Parathyroid adenoma (tissue), 2 donors: ENCODE results near the gene FURIN.

Experiments
- H2AFZ ChIP-seq: fragments of 300-600 bp; sonication (generic); one replicate; pipeline ENCODE4 v1.7.0; 2017; ENCODE audit warnings: antibody characterized with exemption, mild to moderate bottlenecking
- H3K27ac ChIP-seq: fragments of 300-600 bp; sonication (generic); one replicate; pipeline ENCODE4 v1.7.0; 2017
- H3K27me3 ChIP-seq: fragments of 300-600 bp; sonication (generic); one replicate; pipeline ENCODE4 v1.7.0; 2017; ENCODE audit warnings: low read length; ENCODE audit not compliant: control insufficient read depth, insufficient read depth
- H3K36me3 ChIP-seq: fragments of 300-600 bp; sonication (generic); one replicate; pipeline ENCODE4 v1.7.0; 2017; ENCODE audit warnings: low read length; ENCODE audit not compliant: control insufficient read depth, insufficient read depth
- H3K4me1 ChIP-seq: fragments of 300-600 bp; sonication (generic); one replicate; pipeline ENCODE4 v1.7.0; 2017; ENCODE audit warnings: control low read depth
- H3K4me2 ChIP-seq: fragments of 300-600 bp; sonication (generic); one replicate; pipeline ENCODE4 v1.7.0; 2017; ENCODE audit warnings: low read length
- H3K4me3 ChIP-seq: fragments of 300-600 bp; sonication (generic); one replicate; pipeline ENCODE4 v1.7.0; 2017; ENCODE audit warnings: low read depth, low read length
- H3K79me2 ChIP-seq: fragments of 300-600 bp; sonication (generic); one replicate; pipeline ENCODE4 v1.7.0; 2017; ENCODE audit warnings: control low read depth
- H3K9ac ChIP-seq: fragments of 300-600 bp; sonication (generic); one replicate; pipeline ENCODE4 v1.7.0; 2017; ENCODE audit warnings: mild to moderate bottlenecking
- H3K9me3 ChIP-seq: fragments of 300-600 bp; sonication (generic); one replicate; pipeline ENCODE4 v1.7.0; 2017; ENCODE audit warnings: low read length; ENCODE audit not compliant: control insufficient read depth
- CTCF ChIP-seq: fragments of 300-600 bp; sonication (generic); IDR thresholded peaks from one replicate; pipeline ENCODE4 v1.7.0; 2017; ENCODE audit warnings: antibody characterized with exemption, mild to moderate bottlenecking
- donor health status: primary hyperparathyroidism.

Gene FURIN

DNA sequence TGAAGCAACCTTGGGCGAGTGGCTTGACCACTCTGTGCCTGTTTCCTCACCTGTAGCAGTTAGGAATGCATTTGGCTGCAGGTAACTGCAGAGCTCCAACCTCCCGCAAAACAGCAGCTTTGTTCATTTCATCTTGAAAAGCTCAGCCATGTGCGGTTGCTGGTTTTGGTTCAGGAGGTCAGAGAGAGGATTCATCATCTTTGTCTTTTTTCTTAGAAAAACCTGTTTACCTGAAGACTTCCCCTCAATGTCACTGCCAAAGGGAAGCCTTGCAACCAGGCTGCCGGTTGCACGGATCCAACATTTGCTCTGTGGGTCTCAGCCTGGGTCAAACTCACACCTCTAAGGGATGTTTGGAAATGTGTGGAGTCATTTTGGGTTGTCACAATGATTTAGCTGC is 16.4 kb upstream of the FURIN start:
- no peak for TF ChIP-seq CTCF
- Histone ChIP-seq H3K9me3 (no peaks in the 10 kb centered on the region), H3K27ac (no peak overlapping the region), H3K27me3 (no peaks in the 10 kb centered on the region), H3K4me2 (no peak overlapping the region), H3K9ac (no peak overlapping the region), H3K36me3 (no peaks in the 10 kb centered on the region), H3K4me1 (no peaks in the 10 kb centered on the region), H3K79me2 (no peaks in the 10 kb centered on the region), H2AFZ (no peak overlapping the region), H3K4me3 (no peak overlapping the region)

DNA sequence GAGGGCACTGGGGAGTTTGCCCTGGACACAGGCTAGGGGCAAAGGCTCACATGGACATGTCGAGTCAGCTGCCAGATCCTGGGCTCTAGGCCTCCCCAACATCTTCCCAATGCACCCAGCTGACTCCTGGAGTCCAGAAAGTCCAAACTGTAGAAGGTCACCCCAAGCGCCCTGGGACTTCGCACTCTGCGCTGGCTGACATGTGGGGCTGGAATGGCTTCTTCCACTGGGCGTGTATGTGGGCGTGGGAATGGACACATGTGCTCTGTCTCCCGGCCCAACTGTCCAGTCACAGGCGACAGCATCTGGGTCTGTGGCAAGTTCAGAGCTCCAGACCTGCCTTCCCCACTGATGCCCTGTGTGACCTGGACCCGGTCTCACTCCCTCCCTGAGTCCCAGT is 13.2 kb upstream of the FURIN start:
- Histone ChIP-seq H3K9me3 (no peaks in the 10 kb centered on the region), H3K79me2 (no peaks in the 10 kb centered on the region), H3K36me3 (no peaks in the 10 kb centered on the region), H3K9ac (no peak overlapping the region), H3K4me2 (no peak overlapping the region), H3K27me3 (no peaks in the 10 kb centered on the region), H3K4me3 (no peak overlapping the region), H3K4me1 (no peaks in the 10 kb centered on the region), H2AFZ (no peak overlapping the region), H3K27ac (no peak overlapping the region)
- TF ChIP-seq CTCF, result no peak

GRCh38 chr15:90857337-90857736 is 11.1 kb upstream of the FURIN start:
- no peak for TF ChIP-seq CTCF
- Histone ChIP-seq H3K4me3 (no peak overlapping the region), H3K36me3 (no peaks in the 10 kb centered on the region), H3K9me3 (no peaks in the 10 kb centered on the region), H3K27me3 (no peaks in the 10 kb centered on the region), H3K4me2 (no peak overlapping the region), H3K27ac (no peak overlapping the region), H2AFZ (no peak overlapping the region), H3K4me1 (no peaks in the 10 kb centered on the region), H3K9ac (no peak overlapping the region), H3K79me2 (no peaks in the 10 kb centered on the region)

DNA sequence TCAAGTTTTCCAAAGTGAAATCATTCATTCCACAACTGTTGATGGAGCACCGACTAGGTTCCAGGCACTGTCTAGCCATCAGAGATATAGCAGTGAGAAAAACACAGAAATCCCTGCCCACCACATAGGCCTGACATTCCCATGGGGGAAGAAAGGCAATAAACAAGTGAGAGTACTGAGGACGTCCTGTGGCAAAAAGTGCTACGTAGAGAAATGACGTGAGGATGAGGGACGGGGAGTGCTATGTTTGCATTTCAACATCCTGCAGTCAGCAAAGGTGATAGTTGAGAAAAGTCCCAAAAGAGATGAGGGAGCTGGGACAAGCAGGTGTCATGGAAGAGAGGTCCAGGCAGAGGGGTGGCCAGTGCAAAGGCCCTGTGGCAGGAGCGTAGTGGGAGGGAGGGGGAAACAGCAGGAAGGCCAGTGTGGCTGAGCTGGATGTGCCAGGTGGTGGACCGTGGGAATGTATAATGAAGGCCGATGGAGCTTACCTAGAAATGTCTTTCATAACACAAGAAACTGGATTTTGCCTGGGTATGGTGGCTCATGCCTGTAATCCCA is 10.4 kb upstream of the FURIN start:
- no peaks in the 10 kb centered on the region for H3K79me2 ChIP-seq

More for the DNA sequence above, 10.4 kb upstream of the FURIN start:
- H3K27me3 ChIP-seq, result no peaks in the 10 kb centered on the region
- H3K4me1 ChIP-seq, result no peaks in the 10 kb centered on the region
- TF ChIP-seq CTCF, result no peak
- H2AFZ ChIP-seq, result no peak overlapping the region
- H3K4me2 ChIP-seq, result no peak overlapping the region
- H3K9ac ChIP-seq, result no peak overlapping the region
- H3K4me3 ChIP-seq, result no peak overlapping the region
- no peaks in the 10 kb centered on the region for H3K36me3 ChIP-seq
- H3K27ac ChIP-seq, result no peak overlapping the region
- H3K9me3 ChIP-seq, result no peaks in the 10 kb centered on the region
